OCI-LY1 (cell line): ENCODE results near the gene OPN3.

Experiments used
- H2AFZ ChIP-seq: fragments of 200-600 bp; sonication (generic), shearing (Covaris generic); 2 replicates; pipeline ENCODE4 v1.6.0; 2014; ENCODE audit warnings: antibody characterized with exemption, mild to moderate bottlenecking, low read length
- H3F3A ChIP-seq: fragments of 200-600 bp; sonication (generic), shearing (Covaris generic); 2 replicates; pipeline ENCODE4 v1.6.0; 2014; ENCODE audit warnings: mild to moderate bottlenecking, antibody characterized with exemption, low read length, moderate library complexity; ENCODE audit not compliant: insufficient read depth
- H3K27ac ChIP-seq: fragments of 200-600 bp; sonication (generic); 2 replicates; pipeline ENCODE4 v1.5.1; 2014; ENCODE audit warnings: low read length, mixed run types, mild to moderate bottlenecking, low read depth; ENCODE audit not compliant: poor library complexity, severe bottlenecking
- H3K27me3 ChIP-seq: fragments of 200-600 bp; sonication (generic); 2 replicates; pipeline ENCODE4 v1.6.0; 2014; ENCODE audit warnings: antibody characterized with exemption, mild to moderate bottlenecking, low read length, moderate library complexity; ENCODE audit not compliant: insufficient read depth
- H3K36me3 ChIP-seq: fragments of 200-600 bp; sonication (generic); 2 replicates; pipeline ENCODE4 v1.6.1; 2014; ENCODE audit warnings: mild to moderate bottlenecking, antibody characterized with exemption, low read length, moderate library complexity, mixed read lengths; ENCODE audit not compliant: insufficient read depth
- H3K4me1 ChIP-seq: fragments of 200-600 bp; sonication (generic); 2 replicates; pipeline ENCODE4 v1.5.1; 2014; ENCODE audit warnings: mild to moderate bottlenecking, low read length, moderate library complexity; ENCODE audit not compliant: insufficient read depth, severe bottlenecking
- H3K4me2 ChIP-seq: fragments of 200-600 bp; sonication (generic), shearing (Covaris generic); 2 replicates; pipeline ENCODE4 v1.6.1; 2014; ENCODE audit warnings: low read length
- H3K4me3 ChIP-seq: fragments of 200-600 bp; sonication (generic); 2 replicates; pipeline ENCODE4 v1.5.1; 2014; ENCODE audit warnings: low read length, low read depth, mild to moderate bottlenecking, mixed read lengths; ENCODE audit not compliant: poor library complexity, severe bottlenecking
- H3K79me2 ChIP-seq: fragments of 200-600 bp; shearing (Covaris generic); 2 replicates; pipeline ENCODE4 v1.6.1; 2016; ENCODE audit warnings: mixed run types, low read length, mixed read lengths; ENCODE audit not compliant: insufficient read depth
- H3K9ac ChIP-seq: fragments of 200-600 bp; sonication (generic), shearing (Covaris generic); 2 replicates; pipeline ENCODE4 v1.6.1; 2014; ENCODE audit warnings: mild to moderate bottlenecking, low read length, mixed read lengths
- H3K9me2 ChIP-seq: fragments of 200-600 bp; sonication (generic), shearing (Covaris generic); 2 replicates; pipeline ENCODE4 v1.6.1; 2014; ENCODE audit warnings: low read depth, mild to moderate bottlenecking, low read length, mixed read lengths
- H3K9me3 ChIP-seq: fragments of 200-600 bp; shearing (Covaris generic); 2 replicates; pipeline ENCODE4 v1.6.1; 2014; ENCODE audit warnings: low read length, mixed read lengths
- H4K20me1 ChIP-seq: fragments of 200-600 bp; sonication (generic), shearing (Covaris generic); 2 replicates; pipeline ENCODE4 v1.6.0; 2016; ENCODE audit warnings: mild to moderate bottlenecking, low read length; ENCODE audit not compliant: insufficient read depth
- CTCF ChIP-seq: fragments of 200-600 bp; sonication (generic), shearing (Covaris generic); IDR thresholded peaks from 2 replicates; pipeline ENCODE4 v1.5.1; 2017; ENCODE audit warnings: mild to moderate bottlenecking, antibody characterized with exemption, low read length, moderate library complexity, mixed read lengths
- EZH2 ChIP-seq: fragments of 200-600 bp; sonication (generic), shearing (Covaris generic); IDR thresholded peaks from 2 replicates; pipeline ENCODE4 v1.8.0; 2017; ENCODE audit warnings: borderline replicate concordance, mixed run types, mild to moderate bottlenecking, antibody characterized with exemption, low read length, moderate library complexity, mixed read lengths

OPN3 gene

DNA sequence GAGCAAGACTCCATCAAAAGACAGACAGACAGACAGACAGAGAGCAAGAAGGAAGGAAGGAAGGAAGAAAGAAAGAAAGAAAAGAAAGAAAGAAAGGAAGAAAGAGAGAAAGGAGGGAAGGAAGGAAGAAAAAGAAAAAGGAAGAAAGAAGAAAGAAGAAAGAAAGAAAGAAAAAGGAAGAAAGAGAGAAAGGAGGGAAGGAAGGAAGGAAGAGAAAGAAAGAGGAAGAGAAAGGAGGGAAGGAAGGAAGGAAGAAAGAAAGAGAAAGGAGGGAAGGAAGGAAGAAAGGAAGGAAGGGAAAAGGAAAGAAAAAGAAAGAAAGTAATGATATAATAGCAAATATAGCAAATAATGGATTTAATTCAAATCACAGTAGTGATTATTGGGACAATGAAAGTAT lies 32.7 kb downstream of the OPN3 start:
- Histone ChIP-seq H3K4me1 (no peaks in the 10 kb centered on the region), H3K4me2 (no peak overlapping the region), H4K20me1 (no peaks in the 10 kb centered on the region), H3K9me3 (no peaks in the 10 kb centered on the region), H3K36me3 (no peaks in the 10 kb centered on the region), H3F3A (no peaks in the 10 kb centered on the region), H3K9me2 (no peaks in the 10 kb centered on the region), H3K27ac (no peak overlapping the region), H3K27me3 (no peaks in the 10 kb centered on the region), H3K9ac (no peak overlapping the region), H2AFZ (no peak overlapping the region), H3K4me3 (no peak overlapping the region), H3K79me2 (no peaks in the 10 kb centered on the region)
- TF ChIP-seq CTCF, result no peak
- no peak for TF ChIP-seq EZH2

DNA sequence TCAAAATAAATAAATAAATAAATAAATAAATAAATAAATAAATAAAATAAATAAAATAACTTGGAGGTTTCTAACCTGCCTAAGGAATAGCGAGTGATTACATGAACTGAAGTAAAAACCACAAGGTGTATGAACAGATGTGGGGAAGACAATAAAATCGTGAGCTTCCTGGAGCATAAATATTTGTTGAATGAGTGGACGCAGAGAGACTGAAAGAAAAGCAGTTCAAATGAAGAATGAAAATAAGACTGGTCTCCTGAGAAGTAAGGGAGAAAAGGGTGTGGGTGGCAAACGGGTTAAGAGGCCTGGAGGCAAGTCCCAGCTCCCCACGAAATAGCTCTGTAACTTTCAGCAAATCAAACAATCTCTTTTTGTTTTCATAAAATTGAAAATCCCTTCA lies 33.6 kb downstream of the OPN3 start:
- no peaks in the 10 kb centered on the region for H3K36me3 ChIP-seq
- no peak overlapping the region for H3K9ac ChIP-seq
- H3K4me1 ChIP-seq, result no peaks in the 10 kb centered on the region
- TF ChIP-seq CTCF (no peak), EZH2 (no peak)
- no peaks in the 10 kb centered on the region for H4K20me1 ChIP-seq
- H3K9me2 ChIP-seq, result no peaks in the 10 kb centered on the region
- no peaks in the 10 kb centered on the region for H3F3A ChIP-seq
- no peaks in the 10 kb centered on the region for H3K27me3 ChIP-seq
- no peak overlapping the region for H3K27ac ChIP-seq
- no peak overlapping the region for H2AFZ ChIP-seq
- no peak overlapping the region for H3K4me3 ChIP-seq
- H3K9me3 ChIP-seq, result no peaks in the 10 kb centered on the region
- H3K79me2 ChIP-seq, result no peaks in the 10 kb centered on the region
- H3K4me2 ChIP-seq, result no peak overlapping the region

- Histone ChIP-seq H3K9me3 (no peaks in the 10 kb centered on the region), H2AFZ (no peak overlapping the region), H3K4me3 (no peak overlapping the region), H3K79me2 (no peaks in the 10 kb centered on the region), H3K9me2 (no peaks in the 10 kb centered on the region), H3K9ac (no peak overlapping the region), H3K4me1 (no peaks in the 10 kb centered on the region), H3K27ac (no peak overlapping the region), H3K36me3 (no peaks in the 10 kb centered on the region), H3K27me3 (no peaks in the 10 kb centered on the region), H4K20me1 (no peaks in the 10 kb centered on the region), H3K4me2 (no peak overlapping the region), H3F3A (no peaks in the 10 kb centered on the region)
- TF ChIP-seq CTCF, result peak; percentile 62
- TF ChIP-seq EZH2, result no peak
Measured at GRCh38 chr1:241605146-241605805, 34.9 kb downstream of the OPN3 start.
